Measurements from ENCODE around the gene LAMA4.

DNA sequence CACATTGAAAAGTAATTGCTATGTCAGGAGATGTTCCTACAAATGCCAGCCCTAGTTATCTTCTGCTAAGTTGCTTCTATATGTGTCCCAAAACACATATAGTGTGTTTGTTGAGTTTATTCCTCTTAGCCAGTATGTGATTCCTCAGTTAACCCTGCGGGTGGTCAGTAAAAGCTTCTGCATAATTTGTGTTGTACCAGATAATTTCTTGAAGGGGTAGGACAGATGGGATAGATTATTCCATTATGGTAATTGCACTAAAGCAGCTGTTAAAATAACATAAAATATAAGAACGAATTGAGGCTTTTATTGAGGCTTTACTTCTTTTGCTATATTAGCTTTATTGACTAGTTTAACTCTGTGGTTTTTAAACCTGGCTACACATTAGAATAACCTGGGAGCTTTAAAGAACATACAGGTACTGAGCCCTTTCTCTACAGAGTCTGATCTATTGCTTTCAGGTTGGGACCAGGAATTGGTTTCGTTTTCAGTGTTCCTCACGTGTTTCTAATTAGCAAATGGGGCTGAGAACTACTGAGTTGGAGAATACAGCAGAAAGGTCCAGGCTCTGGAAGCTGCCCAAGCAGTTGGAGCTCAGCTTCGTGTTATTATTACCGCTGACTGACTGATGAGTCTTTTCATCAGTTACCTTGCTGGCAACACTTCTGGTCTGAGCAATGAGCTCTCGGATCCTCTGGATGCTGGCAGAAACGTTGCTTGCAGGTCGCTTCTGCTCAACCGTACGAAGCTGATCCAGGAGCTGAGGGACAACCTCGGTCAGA is 110.0 kb downstream of the LAMA4 start:
- TF ChIP-seq, protein P1, sequence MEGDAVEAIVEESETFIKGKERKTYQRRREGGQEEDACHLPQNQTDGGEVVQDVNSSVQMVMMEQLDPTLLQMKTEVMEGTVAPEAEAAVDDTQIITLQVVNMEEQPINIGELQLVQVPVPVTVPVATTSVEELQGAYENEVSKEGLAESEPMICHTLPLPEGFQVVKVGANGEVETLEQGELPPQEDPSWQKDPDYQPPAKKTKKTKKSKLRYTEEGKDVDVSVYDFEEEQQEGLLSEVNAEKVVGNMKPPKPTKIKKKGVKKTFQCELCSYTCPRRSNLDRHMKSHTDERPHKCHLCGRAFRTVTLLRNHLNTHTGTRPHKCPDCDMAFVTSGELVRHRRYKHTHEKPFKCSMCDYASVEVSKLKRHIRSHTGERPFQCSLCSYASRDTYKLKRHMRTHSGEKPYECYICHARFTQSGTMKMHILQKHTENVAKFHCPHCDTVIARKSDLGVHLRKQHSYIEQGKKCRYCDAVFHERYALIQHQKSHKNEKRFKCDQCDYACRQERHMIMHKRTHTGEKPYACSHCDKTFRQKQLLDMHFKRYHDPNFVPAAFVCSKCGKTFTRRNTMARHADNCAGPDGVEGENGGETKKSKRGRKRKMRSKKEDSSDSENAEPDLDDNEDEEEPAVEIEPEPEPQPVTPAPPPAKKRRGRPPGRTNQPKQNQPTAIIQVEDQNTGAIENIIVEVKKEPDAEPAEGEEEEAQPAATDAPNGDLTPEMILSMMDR (IDR thresholded peaks at IDR 0.05): no peak
- no peak for TF ChIP-seq POLR2A (IDR thresholded peaks at IDR 0.05)
